Activated naive CD8-positive, alpha-beta T cell treated with anti-CD3 and anti-CD28 coated beads, Interleukin-2, amount 50 U/mL, for 16 hours (primary cell): ENCODE data around the gene CHIT1.

ENCODE experiments used
- DNase-seq: peaks from one replicate; pipeline ENCODE4 v3.0.0-alpha.2; 2020; ENCODE audit warnings: low read depth, low spot score

Gene CHIT1

DNA sequence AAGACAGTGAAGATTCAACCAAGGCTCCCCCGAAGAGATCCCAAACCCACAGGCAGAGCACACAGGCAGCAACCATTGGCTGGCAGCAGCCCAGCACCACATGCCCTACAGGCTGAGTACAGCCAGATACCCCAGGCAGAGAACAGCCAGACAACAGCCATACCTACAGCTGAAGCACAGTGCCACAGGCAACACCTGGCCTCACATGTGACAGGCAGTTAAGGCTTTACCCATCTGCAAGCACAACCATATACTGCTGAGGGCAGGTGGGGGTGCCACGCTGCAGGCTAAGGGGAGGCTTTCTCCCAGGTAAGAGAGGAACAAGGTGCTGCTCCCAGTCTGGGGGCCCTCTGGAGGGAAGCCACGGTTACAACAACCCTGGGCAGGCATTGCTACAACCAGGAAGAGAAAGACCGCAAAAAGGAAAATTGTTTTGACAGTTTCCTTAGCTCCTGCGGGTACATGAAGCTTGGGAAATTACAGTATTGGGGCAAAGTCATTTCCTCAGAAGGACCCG is 12.3 kb downstream of the CHIT1 start:
- DNase-seq: no peak

GRCh38 chr1:203216274-203217138 is 13.0 kb downstream of the CHIT1 start:
- peak; percentile 6 for DNase-seq

DNA sequence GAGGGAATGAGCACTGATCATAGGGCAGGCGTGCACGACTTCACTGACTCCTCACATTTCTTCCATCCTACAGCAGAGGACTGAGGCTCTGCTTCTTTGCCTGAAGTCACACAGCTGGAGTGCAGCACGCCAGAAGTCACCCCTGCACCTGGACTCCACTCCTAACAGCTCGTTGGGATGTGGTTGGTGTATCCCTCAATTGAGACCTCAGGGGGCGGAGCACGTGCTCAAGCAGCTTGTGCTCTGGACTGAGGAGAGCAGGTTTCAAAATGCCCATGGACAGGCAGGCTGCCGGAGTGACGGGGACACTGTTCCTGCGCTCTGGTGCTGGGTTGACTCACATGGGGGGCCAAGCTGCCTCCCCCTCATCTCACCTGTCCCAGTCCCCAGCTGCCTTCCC is 13.9 kb downstream of the CHIT1 start:
- DNase-seq: no peak

GRCh38 chr1:203214871-203215270 is 14.6 kb downstream of the CHIT1 start:
- no peak for DNase-seq

GRCh38 chr1:203213126-203213525 is 16.3 kb downstream of the CHIT1 start:
- DNase-seq: no peak

- no peak for DNase-seq
Observed at GRCh38 chr1:203211812-203212211, 17.7 kb downstream of the CHIT1 start.

GRCh38 chr1:203210988-203211387 is 18.5 kb downstream of the CHIT1 start:
- no peak for DNase-seq

- DNase-seq: no peak
Observed at GRCh38 chr1:203210350-203210749, 19.1 kb downstream of the CHIT1 start.

- no peak for DNase-seq
Observed at GRCh38 chr1:203208181-203208580, 21.3 kb downstream of the CHIT1 start.

GRCh38 chr1:203207751-203208150 is 21.7 kb downstream of the CHIT1 start:
- DNase-seq: no peak

GRCh38 chr1:203206129-203206687 is 23.3 kb downstream of the CHIT1 start:
- no peak for DNase-seq

GRCh38 chr1:203204756-203205155 is 24.7 kb downstream of the CHIT1 start:
- no peak for DNase-seq

GRCh38 chr1:203202431-203203245 is 26.8 kb downstream of the CHIT1 start:
- DNase-seq: no peak

- DNase-seq: no peak
Observed at GRCh38 chr1:203201516-203202205, 27.8 kb downstream of the CHIT1 start.

- DNase-seq: no peak
Observed at GRCh38 chr1:203200916-203201315, 28.6 kb downstream of the CHIT1 start.

DNA sequence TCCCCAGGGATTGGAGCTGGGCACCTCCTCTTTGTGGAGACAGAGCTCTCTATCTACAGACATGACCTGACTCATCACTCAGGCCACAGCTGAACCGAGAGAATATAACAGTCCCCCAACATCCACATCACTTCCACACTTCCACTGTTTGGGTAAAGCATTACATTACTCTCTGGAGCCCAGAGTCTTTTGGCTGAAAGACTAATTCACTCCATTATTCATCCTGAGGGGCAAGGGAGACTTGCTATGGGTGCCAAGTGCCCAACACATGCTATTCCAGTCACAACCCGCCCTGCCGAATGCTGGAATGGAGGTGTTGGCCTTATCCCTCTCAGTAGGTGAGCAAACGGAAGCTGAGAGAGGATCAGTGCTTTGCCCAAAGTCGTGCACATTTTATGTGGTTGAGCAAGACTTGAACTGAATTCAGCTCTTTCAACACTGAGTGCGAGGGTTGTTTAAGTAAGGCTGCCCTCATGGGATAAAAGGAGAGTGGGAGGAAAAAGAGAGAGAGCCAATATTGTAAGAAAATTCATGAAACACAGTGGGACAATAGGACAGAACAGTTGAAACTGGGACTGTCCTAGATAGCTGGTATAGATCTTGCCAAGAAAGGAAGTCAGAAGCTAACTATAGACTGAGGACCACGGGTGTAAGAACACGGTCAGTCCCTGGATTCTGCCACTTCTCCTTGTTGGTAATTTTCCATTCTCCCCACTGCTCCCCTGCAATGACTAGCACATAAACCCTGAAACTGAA is 29.5 kb downstream of the CHIT1 start:
- no peak for DNase-seq

- DNase-seq: no peak
Observed at GRCh38 chr1:203199481-203199815, 30.0 kb downstream of the CHIT1 start.

- no peak for DNase-seq
Observed at GRCh38 chr1:203199002-203199401, 30.5 kb downstream of the CHIT1 start.

GRCh38 chr1:203197625-203198024 is 31.8 kb downstream of the CHIT1 start:
- DNase-seq: no peak

DNA sequence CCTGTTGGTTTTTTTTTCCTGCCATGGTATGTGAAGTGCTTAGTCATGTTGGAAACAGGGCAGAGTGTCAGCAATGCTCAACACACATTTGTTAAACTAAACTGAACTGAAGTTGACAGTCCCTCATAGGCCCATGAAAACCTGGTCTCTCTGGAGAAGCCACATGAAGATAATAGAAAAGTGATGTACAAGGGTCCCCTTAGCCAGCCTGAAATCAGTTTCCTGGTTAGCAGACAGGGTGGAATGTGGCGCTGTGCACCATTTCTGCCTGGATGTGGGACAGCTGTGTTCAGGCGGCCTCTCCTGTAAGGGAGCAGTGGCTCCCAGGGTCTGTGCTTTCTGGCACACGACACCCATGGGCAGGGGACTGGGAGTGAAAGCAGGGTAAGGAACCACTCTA is 33.1 kb downstream of the CHIT1 start:
- DNase-seq: no peak

GRCh38 chr1:203190949-203191348 is 38.5 kb downstream of the CHIT1 start:
- no peak for DNase-seq
